ENCODE data around the gene ZMIZ1. TPM values are rescaled to one million over a fixed set of nuclear protein-coding genes. Genes with fewer than 3 reads are reported as not detected.
A peak's percentile ranks its signal among the peaks of the same experiment; 100 is the strongest.

The ZMIZ1 gene
- total RNA-seq, 1 donor from 2014 or later: 66.3 TPM

- peak; percentile 73 for DNase-seq
- H3K27me3 Mint-ChIP-seq: no peaks in the 10 kb centered on the region
- intact Hi-C loops (cut with micrococcal nuclease): no loop called here
- H3K27ac Mint-ChIP-seq: no peak overlapping the region
- no peaks in the 10 kb centered on the region for H3K36me3 Mint-ChIP-seq (ENCODE audit: low read depth)
- H3K4me1 Mint-ChIP-seq: no peaks in the 10 kb centered on the region
- H3K4me3 Mint-ChIP-seq: no peak overlapping the region
- no peaks in the 10 kb centered on the region for H3K9me3 Mint-ChIP-seq
Measured at GRCh38 chr10:79202188-79203013, 133.6 kb downstream of the ZMIZ1 start.

- Mint-ChIP-seq H3K27me3 (no peaks in the 10 kb centered on the region), H3K36me3 (ENCODE audit: low read depth) (no peaks in the 10 kb centered on the region), H3K4me3 (no peak overlapping the region), H3K27ac (no peak overlapping the region), H3K9me3 (no peaks in the 10 kb centered on the region), H3K4me1 (no peaks in the 10 kb centered on the region)
- intact Hi-C loops (cut with micrococcal nuclease): no loop called here
- DNase-seq: no peak
Measured at GRCh38 chr10:79203014-79203644, 134.4 kb downstream of the ZMIZ1 start.

GRCh38 chr10:79203833-79204232 lies 135.1 kb downstream of the ZMIZ1 start:
- intact Hi-C loops (cut with micrococcal nuclease): no loop called here
- Mint-ChIP-seq H3K27ac (no peak overlapping the region), H3K27me3 (no peaks in the 10 kb centered on the region), H3K9me3 (no peaks in the 10 kb centered on the region), H3K4me1 (no peaks in the 10 kb centered on the region), H3K4me3 (no peak overlapping the region), H3K36me3 (ENCODE audit: low read depth) (no peaks in the 10 kb centered on the region)
- DNase-seq: no peak

GRCh38 chr10:79206300-79207095 lies 137.7 kb downstream of the ZMIZ1 start:
- Mint-ChIP-seq H3K4me3 (no peak overlapping the region), H3K27ac (no peak overlapping the region), H3K4me1 (no peaks in the 10 kb centered on the region), H3K9me3 (no peaks in the 10 kb centered on the region), H3K36me3 (ENCODE audit: low read depth) (no peaks in the 10 kb centered on the region), H3K27me3 (no peaks in the 10 kb centered on the region)
- intact Hi-C loops (cut with micrococcal nuclease): no loop called here
- DNase-seq: no peak

- intact Hi-C loops (cut with micrococcal nuclease): no loop called here
- Mint-ChIP-seq H3K4me3 (no peak overlapping the region), H3K9me3 (no peaks in the 10 kb centered on the region), H3K4me1 (no peaks in the 10 kb centered on the region), H3K36me3 (ENCODE audit: low read depth) (no peaks in the 10 kb centered on the region), H3K27me3 (no peaks in the 10 kb centered on the region), H3K27ac (no peak overlapping the region)
- DNase-seq: no peak
Measured at GRCh38 chr10:79207096-79207357, 138.3 kb downstream of the ZMIZ1 start.

GRCh38 chr10:79207726-79208125 lies 139.0 kb downstream of the ZMIZ1 start:
- H3K27me3 Mint-ChIP-seq: no peaks in the 10 kb centered on the region
- DNase-seq: no peak
- H3K9me3 Mint-ChIP-seq: no peaks in the 10 kb centered on the region

GRCh38 chr10:79208251-79208983 lies 139.7 kb downstream of the ZMIZ1 start:
- DNase-seq: no peak
- H3K27me3 Mint-ChIP-seq: no peaks in the 10 kb centered on the region
- no peak overlapping the region for H3K4me3 Mint-ChIP-seq
- no peaks in the 10 kb centered on the region for H3K4me1 Mint-ChIP-seq
- no peak overlapping the region for H3K27ac Mint-ChIP-seq
- H3K9me3 Mint-ChIP-seq: no peaks in the 10 kb centered on the region
- intact Hi-C loops (cut with micrococcal nuclease): no loop called here
- H3K36me3 Mint-ChIP-seq (ENCODE audit: low read depth): no peaks in the 10 kb centered on the region

More at GRCh38 chr10:79207726-79208125, 139.0 kb downstream of the ZMIZ1 start:
- no peak overlapping the region for H3K27ac Mint-ChIP-seq
- H3K4me1 Mint-ChIP-seq: no peaks in the 10 kb centered on the region
- no peak overlapping the region for H3K4me3 Mint-ChIP-seq
- intact Hi-C loops (cut with micrococcal nuclease): no loop called here
- H3K36me3 Mint-ChIP-seq (ENCODE audit: low read depth): no peaks in the 10 kb centered on the region

GRCh38 chr10:79209340-79209739 lies 140.6 kb downstream of the ZMIZ1 start:
- DNase-seq: no peak
- no peaks in the 10 kb centered on the region for H3K9me3 Mint-ChIP-seq
- no peak overlapping the region for H3K27ac Mint-ChIP-seq
- no peak overlapping the region for H3K4me3 Mint-ChIP-seq
- intact Hi-C loops (cut with micrococcal nuclease): no loop called here
- no peaks in the 10 kb centered on the region for H3K4me1 Mint-ChIP-seq
- no peaks in the 10 kb centered on the region for H3K36me3 Mint-ChIP-seq (ENCODE audit: low read depth)
- no peaks in the 10 kb centered on the region for H3K27me3 Mint-ChIP-seq

GRCh38 chr10:79209831-79210230 lies 141.1 kb downstream of the ZMIZ1 start:
- H3K9me3 Mint-ChIP-seq: no peaks in the 10 kb centered on the region
- no peaks in the 10 kb centered on the region for H3K36me3 Mint-ChIP-seq (ENCODE audit: low read depth)
- no peaks in the 10 kb centered on the region for H3K27me3 Mint-ChIP-seq
- intact Hi-C loops (cut with micrococcal nuclease): no loop called here
- H3K4me1 Mint-ChIP-seq: no peaks in the 10 kb centered on the region
- no peak overlapping the region for H3K27ac Mint-ChIP-seq
- no peak for DNase-seq
- H3K4me3 Mint-ChIP-seq: no peak overlapping the region

- no peaks in the 10 kb centered on the region for H3K36me3 Mint-ChIP-seq (ENCODE audit: low read depth)
- DNase-seq: no peak
- H3K27ac Mint-ChIP-seq: no peak overlapping the region
- H3K27me3 Mint-ChIP-seq: no peaks in the 10 kb centered on the region
- no peaks in the 10 kb centered on the region for H3K4me1 Mint-ChIP-seq
- intact Hi-C loops (cut with micrococcal nuclease): no loop called here
- no peak overlapping the region for H3K4me3 Mint-ChIP-seq
- H3K9me3 Mint-ChIP-seq: no peaks in the 10 kb centered on the region
Measured at GRCh38 chr10:79210672-79211071, 141.9 kb downstream of the ZMIZ1 start.

GRCh38 chr10:79211616-79212015 lies 142.8 kb downstream of the ZMIZ1 start:
- Mint-ChIP-seq H3K27me3 (no peaks in the 10 kb centered on the region), H3K36me3 (ENCODE audit: low read depth) (peaks cover under 1% of the 10 kb centered on the region), H3K9me3 (no peaks in the 10 kb centered on the region), H3K4me1 (no peaks in the 10 kb centered on the region), H3K27ac (no peak overlapping the region), H3K4me3 (no peak overlapping the region)
- intact Hi-C loops (cut with micrococcal nuclease): no loop called here
- no peak for DNase-seq

- H3K9me3 Mint-ChIP-seq: no peaks in the 10 kb centered on the region
- intact Hi-C loops (cut with micrococcal nuclease): no loop called here
- no peaks in the 10 kb centered on the region for H3K4me1 Mint-ChIP-seq
- peaks cover 2% of the 10 kb centered on the region for H3K36me3 Mint-ChIP-seq (ENCODE audit: low read depth)
- no peak overlapping the region for H3K4me3 Mint-ChIP-seq
- H3K27ac Mint-ChIP-seq: no peak overlapping the region
- no peak for DNase-seq
- H3K27me3 Mint-ChIP-seq: no peaks in the 10 kb centered on the region
Measured at GRCh38 chr10:79215531-79215930, 146.8 kb downstream of the ZMIZ1 start.

- no peak for DNase-seq
- Mint-ChIP-seq H3K27ac (no peak overlapping the region), H3K9me3 (no peaks in the 10 kb centered on the region), H3K4me3 (no peak overlapping the region), H3K4me1 (no peaks in the 10 kb centered on the region), H3K27me3 (no peaks in the 10 kb centered on the region), H3K36me3 (ENCODE audit: low read depth) (peaks cover 2% of the 10 kb centered on the region)
- intact Hi-C loops (cut with micrococcal nuclease): no loop called here
Measured at GRCh38 chr10:79219322-79219957, 150.7 kb downstream of the ZMIZ1 start.
